SK-N-SH treated with all-trans-retinoic acid at 6 μM for 48 hours (cell line): ENCODE data around the gene S100A16.

ENCODE experiments used
- ATAC-seq: fragments of 200-7000 bp; cut with Tn5 transposase; 3 replicates; pipeline ENCODE4 v1.9.1; 2020; ENCODE audit warnings: mild to moderate bottlenecking, moderate library complexity
- ARNTL ChIP-seq: fragments of 450-650 bp; formaldehyde crosslinking; IDR thresholded peaks from 2 replicates; pipeline ENCODE4 v1.5.0; 2020; ENCODE audit warnings: low read depth, mild to moderate bottlenecking, moderate library complexity, borderline replicate concordance
- CSDC2 ChIP-seq: fragments of 250-450 bp; sonication (Bioruptor Pico); IDR thresholded peaks from 2 replicates; pipeline ENCODE4 v1.5.0; 2020; ENCODE audit warnings: mild to moderate bottlenecking, moderate library complexity
- ESRRG ChIP-seq: fragments of 250-450 bp; sonication (Bioruptor Pico); IDR thresholded peaks from 2 replicates; pipeline ENCODE4 v1.6.1; 2021; ENCODE audit warnings: mild to moderate bottlenecking
- GLIS3 ChIP-seq: fragments of 250-450 bp; sonication (Bioruptor Pico); IDR thresholded peaks from 2 replicates; pipeline ENCODE4 v1.5.0; 2020; ENCODE audit warnings: mild to moderate bottlenecking, moderate library complexity
- PPARA ChIP-seq: fragments of 250-450 bp; sonication (Bioruptor Pico); IDR thresholded peaks from 2 replicates; pipeline ENCODE4 v1.5.0; 2020; ENCODE audit warnings: mild to moderate bottlenecking, borderline replicate concordance
- RARB ChIP-seq: fragments of 250-450 bp; sonication (Bioruptor Pico); IDR thresholded peaks from 2 replicates; pipeline ENCODE4 v1.8.0; 2021; ENCODE audit warnings: mild to moderate bottlenecking, moderate library complexity
- SNAI2 ChIP-seq: fragments of 250-450 bp; sonication (Bioruptor Pico); IDR thresholded peaks from 2 replicates; pipeline ENCODE4 v1.5.0; 2020; ENCODE audit warnings: mild to moderate bottlenecking, moderate library complexity
- TCF4 ChIP-seq: fragments of 250-450 bp; sonication (Bioruptor Pico); IDR thresholded peaks from 2 replicates; pipeline ENCODE4 v1.8.0; 2021; ENCODE audit warnings: mild to moderate bottlenecking, moderate library complexity, borderline replicate concordance
- TOX ChIP-seq: fragments of 250-450 bp; sonication (Bioruptor Pico); IDR thresholded peaks from 2 replicates; pipeline ENCODE4 v1.8.0; 2021; ENCODE audit warnings: mild to moderate bottlenecking, moderate library complexity, borderline replicate concordance
- ZFP3 ChIP-seq: fragments of 250-450 bp; sonication (Bioruptor Pico); IDR thresholded peaks from 2 replicates; pipeline ENCODE4 v1.5.0; 2020; ENCODE audit warnings: mild to moderate bottlenecking, moderate library complexity
- ZFP30 ChIP-seq: fragments of 450-650 bp; formaldehyde crosslinking; IDR thresholded peaks from 2 replicates; pipeline ENCODE4 v1.5.0; 2022; ENCODE audit warnings: mild to moderate bottlenecking, moderate library complexity
- ZNF565 ChIP-seq: fragments of 450-650 bp; formaldehyde crosslinking; conservative IDR thresholded peaks from 2 replicates; pipeline ENCODE4 v1.5.0; 2020; ENCODE audit warnings: low read depth, mild to moderate bottlenecking, moderate library complexity
- ZNF70 ChIP-seq: fragments of 450-650 bp; formaldehyde crosslinking; IDR thresholded peaks from 2 replicates; pipeline ENCODE4 v1.5.0; 2020; ENCODE audit warnings: mild to moderate bottlenecking, moderate library complexity
- TF ChIP-seq, protein P1 (sequence below): fragments of 250-450 bp; sonication (Bioruptor Pico); IDR thresholded peaks from 2 replicates; pipeline ENCODE4 v1.8.0; 2020; ENCODE audit warnings: mild to moderate bottlenecking, moderate library complexity, borderline replicate concordance
- TF ChIP-seq, protein P2 (sequence below): fragments of 250-450 bp; sonication (Bioruptor Pico); IDR thresholded peaks from 2 replicates; pipeline ENCODE4 v1.5.0; 2020; ENCODE audit warnings: mild to moderate bottlenecking, moderate library complexity
- TF ChIP-seq, protein P3 (sequence below): fragments of 250-450 bp; sonication (Bioruptor Pico); IDR thresholded peaks from 2 replicates; pipeline ENCODE4 v1.5.1; 2021; ENCODE audit warnings: mild to moderate bottlenecking, moderate library complexity
- TF ChIP-seq, protein P4 (sequence below): fragments of 250-450 bp; sonication (Bioruptor Pico); IDR thresholded peaks from 2 replicates; pipeline ENCODE4 v1.5.1; 2020; ENCODE audit warnings: low read depth, mild to moderate bottlenecking, moderate library complexity
- TF ChIP-seq, protein P5 (sequence below): fragments of 250-450 bp; sonication (Bioruptor Pico); IDR thresholded peaks from 2 replicates; pipeline ENCODE4 v1.8.0; 2021; ENCODE audit warnings: low read depth, mild to moderate bottlenecking, moderate library complexity, borderline replicate concordance

Gene S100A16

DNA sequence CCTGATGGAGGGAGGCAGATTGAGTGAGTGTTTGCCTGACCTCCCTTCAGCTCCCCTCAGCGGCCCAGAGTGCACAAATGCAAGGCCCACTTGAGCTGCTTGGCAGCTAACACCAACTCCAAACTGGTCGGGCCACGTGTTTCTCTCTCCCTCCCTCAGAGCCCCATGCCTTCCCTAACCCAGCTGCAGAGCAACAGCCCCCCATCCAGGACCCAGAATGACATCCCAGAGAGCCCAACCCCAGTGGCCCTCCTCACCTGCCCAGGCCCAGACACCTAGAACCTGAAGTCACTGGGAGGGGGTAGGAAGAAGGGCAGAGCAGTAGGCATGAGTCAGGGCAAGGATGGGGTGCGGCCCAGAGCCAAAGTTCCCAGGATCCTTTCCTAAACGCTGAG lies 4.0 kb upstream of the S100A16 start:
- no peak for ATAC-seq
- TF ChIP-seq ARNTL (no peak), GLIS3 (CRISPR knock-in tag) (no peak), ZFP30 (CRISPR knock-in tag) (no peak), ZNF70 (CRISPR knock-in tag) (no peak), TCF4 (CRISPR knock-in tag) (no peak), PPARA (CRISPR knock-in tag) (no peak), ZFP3 (CRISPR knock-in tag) (no peak), SNAI2 (CRISPR knock-in tag) (no peak)
- TF ChIP-seq, protein P1, sequence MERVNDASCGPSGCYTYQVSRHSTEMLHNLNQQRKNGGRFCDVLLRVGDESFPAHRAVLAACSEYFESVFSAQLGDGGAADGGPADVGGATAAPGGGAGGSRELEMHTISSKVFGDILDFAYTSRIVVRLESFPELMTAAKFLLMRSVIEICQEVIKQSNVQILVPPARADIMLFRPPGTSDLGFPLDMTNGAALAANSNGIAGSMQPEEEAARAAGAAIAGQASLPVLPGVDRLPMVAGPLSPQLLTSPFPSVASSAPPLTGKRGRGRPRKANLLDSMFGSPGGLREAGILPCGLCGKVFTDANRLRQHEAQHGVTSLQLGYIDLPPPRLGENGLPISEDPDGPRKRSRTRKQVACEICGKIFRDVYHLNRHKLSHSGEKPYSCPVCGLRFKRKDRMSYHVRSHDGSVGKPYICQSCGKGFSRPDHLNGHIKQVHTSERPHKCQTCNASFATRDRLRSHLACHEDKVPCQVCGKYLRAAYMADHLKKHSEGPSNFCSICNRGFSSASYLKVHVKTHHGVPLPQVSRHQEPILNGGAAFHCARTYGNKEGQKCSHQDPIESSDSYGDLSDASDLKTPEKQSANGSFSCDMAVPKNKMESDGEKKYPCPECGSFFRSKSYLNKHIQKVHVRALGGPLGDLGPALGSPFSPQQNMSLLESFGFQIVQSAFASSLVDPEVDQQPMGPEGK (CRISPR knock-in tag): no peak
- TF ChIP-seq, protein P2, sequence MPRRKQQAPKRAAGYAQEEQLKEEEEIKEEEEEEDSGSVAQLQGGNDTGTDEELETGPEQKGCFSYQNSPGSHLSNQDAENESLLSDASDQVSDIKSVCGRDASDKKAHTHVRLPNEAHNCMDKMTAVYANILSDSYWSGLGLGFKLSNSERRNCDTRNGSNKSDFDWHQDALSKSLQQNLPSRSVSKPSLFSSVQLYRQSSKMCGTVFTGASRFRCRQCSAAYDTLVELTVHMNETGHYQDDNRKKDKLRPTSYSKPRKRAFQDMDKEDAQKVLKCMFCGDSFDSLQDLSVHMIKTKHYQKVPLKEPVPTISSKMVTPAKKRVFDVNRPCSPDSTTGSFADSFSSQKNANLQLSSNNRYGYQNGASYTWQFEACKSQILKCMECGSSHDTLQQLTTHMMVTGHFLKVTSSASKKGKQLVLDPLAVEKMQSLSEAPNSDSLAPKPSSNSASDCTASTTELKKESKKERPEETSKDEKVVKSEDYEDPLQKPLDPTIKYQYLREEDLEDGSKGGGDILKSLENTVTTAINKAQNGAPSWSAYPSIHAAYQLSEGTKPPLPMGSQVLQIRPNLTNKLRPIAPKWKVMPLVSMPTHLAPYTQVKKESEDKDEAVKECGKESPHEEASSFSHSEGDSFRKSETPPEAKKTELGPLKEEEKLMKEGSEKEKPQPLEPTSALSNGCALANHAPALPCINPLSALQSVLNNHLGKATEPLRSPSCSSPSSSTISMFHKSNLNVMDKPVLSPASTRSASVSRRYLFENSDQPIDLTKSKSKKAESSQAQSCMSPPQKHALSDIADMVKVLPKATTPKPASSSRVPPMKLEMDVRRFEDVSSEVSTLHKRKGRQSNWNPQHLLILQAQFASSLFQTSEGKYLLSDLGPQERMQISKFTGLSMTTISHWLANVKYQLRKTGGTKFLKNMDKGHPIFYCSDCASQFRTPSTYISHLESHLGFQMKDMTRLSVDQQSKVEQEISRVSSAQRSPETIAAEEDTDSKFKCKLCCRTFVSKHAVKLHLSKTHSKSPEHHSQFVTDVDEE (CRISPR knock-in tag): no peak
- TF ChIP-seq, protein P3, sequence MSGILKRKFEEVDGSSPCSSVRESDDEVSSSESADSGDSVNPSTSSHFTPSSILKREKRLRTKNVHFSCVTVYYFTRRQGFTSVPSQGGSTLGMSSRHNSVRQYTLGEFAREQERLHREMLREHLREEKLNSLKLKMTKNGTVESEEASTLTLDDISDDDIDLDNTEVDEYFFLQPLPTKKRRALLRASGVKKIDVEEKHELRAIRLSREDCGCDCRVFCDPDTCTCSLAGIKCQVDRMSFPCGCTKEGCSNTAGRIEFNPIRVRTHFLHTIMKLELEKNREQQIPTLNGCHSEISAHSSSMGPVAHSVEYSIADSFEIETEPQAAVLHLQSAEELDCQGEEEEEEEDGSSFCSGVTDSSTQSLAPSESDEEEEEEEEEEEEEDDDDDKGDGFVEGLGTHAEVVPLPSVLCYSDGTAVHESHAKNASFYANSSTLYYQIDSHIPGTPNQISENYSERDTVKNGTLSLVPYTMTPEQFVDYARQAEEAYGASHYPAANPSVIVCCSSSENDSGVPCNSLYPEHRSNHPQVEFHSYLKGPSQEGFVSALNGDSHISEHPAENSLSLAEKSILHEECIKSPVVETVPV: no peak

DNA sequence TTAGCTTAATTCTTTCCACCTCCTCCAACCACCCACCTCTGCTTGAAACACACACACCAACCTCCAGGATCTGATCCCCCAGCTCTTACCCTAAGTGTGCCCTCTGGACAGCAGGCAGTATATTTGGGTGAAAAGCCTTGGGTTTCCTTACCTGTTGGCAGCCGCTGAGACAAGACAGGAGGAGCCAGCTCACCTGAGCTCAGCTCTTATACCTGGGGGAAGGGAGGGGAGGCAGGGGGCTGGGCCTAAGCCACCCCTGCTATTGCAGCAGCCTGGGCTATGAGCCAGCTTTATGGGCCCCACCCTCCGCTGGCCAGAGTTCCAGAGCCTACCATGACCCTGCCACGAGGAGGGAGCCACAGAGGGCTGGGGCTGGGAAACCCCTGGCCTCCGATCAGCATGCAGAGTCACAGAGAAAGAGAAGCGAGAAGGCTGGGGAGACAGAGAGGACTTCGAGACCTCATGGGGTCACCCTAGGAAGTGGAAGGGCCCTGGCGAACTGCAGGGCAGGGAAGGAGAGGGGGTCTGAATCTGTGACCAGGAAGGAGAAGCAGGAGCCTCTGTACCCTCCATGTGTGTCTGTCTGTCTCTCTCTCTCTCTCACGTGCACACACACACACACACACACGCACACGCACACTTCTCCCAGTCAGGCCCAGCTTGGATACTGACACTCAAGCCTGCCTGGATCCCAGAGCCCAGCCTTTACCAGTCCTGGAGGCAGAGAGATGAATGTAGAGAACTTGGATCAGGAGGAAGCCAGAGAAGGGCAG lies 3.4 kb upstream of the S100A16 start, which contains the start of gene S100A14:
TSS of gene S100A14 (minus strand) at position 182 of the 773 bp plus-strand sequence. CDS start 467 bp downstream, outside the sequence.
- no peak for ATAC-seq
- TF ChIP-seq, protein P4, sequence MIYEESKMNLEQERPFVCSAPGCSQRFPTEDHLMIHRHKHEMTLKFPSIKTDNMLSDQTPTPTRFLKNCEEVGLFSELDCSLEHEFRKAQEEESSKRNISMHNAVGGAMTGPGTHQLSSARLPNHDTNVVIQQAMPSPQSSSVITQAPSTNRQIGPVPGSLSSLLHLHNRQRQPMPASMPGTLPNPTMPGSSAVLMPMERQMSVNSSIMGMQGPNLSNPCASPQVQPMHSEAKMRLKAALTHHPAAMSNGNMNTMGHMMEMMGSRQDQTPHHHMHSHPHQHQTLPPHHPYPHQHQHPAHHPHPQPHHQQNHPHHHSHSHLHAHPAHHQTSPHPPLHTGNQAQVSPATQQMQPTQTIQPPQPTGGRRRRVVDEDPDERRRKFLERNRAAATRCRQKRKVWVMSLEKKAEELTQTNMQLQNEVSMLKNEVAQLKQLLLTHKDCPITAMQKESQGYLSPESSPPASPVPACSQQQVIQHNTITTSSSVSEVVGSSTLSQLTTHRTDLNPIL (CRISPR knock-in tag): no peak
- TF ChIP-seq CSDC2 (CRISPR knock-in tag) (no peak), ESRRG (no peak), ARNTL (no peak), ZFP3 (CRISPR knock-in tag) (no peak), TOX (CRISPR knock-in tag) (no peak), ZNF565 (CRISPR knock-in tag) (no peak), ZFP30 (CRISPR knock-in tag) (no peak), PPARA (CRISPR knock-in tag) (no peak), RARB (CRISPR knock-in tag) (no peak)
- TF ChIP-seq, protein P2 (CRISPR knock-in tag): no peak
- TF ChIP-seq, protein P3: no peak
- TF ChIP-seq, protein P5, sequence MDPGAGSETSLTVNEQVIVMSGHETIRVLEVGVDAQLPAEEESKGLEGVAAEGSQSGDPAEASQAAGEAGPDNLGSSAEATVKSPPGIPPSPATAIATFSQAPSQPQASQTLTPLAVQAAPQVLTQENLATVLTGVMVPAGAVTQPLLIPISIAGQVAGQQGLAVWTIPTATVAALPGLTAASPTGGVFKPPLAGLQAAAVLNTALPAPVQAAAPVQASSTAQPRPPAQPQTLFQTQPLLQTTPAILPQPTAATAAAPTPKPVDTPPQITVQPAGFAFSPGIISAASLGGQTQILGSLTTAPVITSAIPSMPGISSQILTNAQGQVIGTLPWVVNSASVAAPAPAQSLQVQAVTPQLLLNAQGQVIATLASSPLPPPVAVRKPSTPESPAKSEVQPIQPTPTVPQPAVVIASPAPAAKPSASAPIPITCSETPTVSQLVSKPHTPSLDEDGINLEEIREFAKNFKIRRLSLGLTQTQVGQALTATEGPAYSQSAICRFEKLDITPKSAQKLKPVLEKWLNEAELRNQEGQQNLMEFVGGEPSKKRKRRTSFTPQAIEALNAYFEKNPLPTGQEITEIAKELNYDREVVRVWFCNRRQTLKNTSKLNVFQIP (CRISPR knock-in tag): no peak
